ENCODE results near the gene XRCC4.

The XRCC4 gene

GRCh38 chr5:83392766-83393503 lies 315.6 kb downstream of the XRCC4 start:
- no peaks in the 10 kb centered on the region for H3K4me1 Mint-ChIP-seq (ENCODE audit: low read depth)
- H3K27me3 Mint-ChIP-seq = no peaks in the 10 kb centered on the region
- H3K9me3 Mint-ChIP-seq = no peaks in the 10 kb centered on the region
- no peak overlapping the region for H3K4me3 Mint-ChIP-seq
- no peak overlapping the region for H3K27ac Mint-ChIP-seq
- H3K36me3 Mint-ChIP-seq (ENCODE audit: low read depth) = no peaks in the 10 kb centered on the region

GRCh38 chr5:83393504-83393866 lies 316.1 kb downstream of the XRCC4 start:
- Mint-ChIP-seq H3K36me3 (ENCODE audit: low read depth) (no peaks in the 10 kb centered on the region), H3K27me3 (no peaks in the 10 kb centered on the region), H3K27ac (no peak overlapping the region), H3K9me3 (no peaks in the 10 kb centered on the region), H3K4me3 (no peak overlapping the region), H3K4me1 (ENCODE audit: low read depth) (no peaks in the 10 kb centered on the region)

DNA sequence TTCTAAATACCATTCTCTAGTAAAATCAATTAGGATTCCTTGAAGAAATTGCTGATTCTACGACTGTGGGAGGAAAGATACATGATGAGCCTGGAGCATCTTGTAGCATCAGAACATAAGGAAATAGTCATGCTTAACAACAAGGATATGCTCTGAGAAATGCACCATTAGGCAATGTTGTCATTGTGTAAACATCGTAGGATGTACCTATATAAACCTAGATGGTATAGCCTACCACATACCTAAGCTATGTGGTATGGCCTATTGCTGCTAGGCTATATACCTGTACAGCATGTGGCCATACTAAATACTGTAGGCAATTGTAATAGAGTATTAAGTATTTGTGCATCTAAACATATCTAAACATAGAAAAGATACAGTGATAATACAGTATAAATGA lies 316.8 kb downstream of the XRCC4 start:
- H3K9me3 Mint-ChIP-seq = no peaks in the 10 kb centered on the region
- no peaks in the 10 kb centered on the region for H3K4me1 Mint-ChIP-seq (ENCODE audit: low read depth)
- H3K27ac Mint-ChIP-seq = no peak overlapping the region
- no peaks in the 10 kb centered on the region for H3K27me3 Mint-ChIP-seq
- H3K4me3 Mint-ChIP-seq = no peak overlapping the region
- no peaks in the 10 kb centered on the region for H3K36me3 Mint-ChIP-seq (ENCODE audit: low read depth)

DNA sequence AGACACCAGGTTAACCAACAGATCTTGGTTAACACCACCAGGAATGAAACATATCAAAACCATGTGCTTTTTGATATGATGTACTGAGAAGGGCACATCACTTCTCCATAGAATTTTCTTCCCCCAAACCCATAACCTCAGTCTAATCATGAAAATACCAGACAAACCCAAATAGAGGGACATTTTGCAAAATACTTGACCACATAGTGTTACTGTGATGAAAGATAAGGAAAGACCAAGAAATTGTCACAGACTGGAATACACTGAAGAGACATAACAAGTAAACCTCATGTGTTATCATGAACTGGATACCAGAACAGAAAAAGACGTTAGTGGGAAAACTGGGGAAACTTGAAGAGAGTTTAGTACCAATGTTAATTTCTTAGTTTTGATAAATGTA lies 319.3 kb downstream of the XRCC4 start:
- Mint-ChIP-seq H3K27me3 (no peaks in the 10 kb centered on the region), H3K27ac (no peak overlapping the region), H3K9me3 (no peaks in the 10 kb centered on the region), H3K4me3 (no peak overlapping the region), H3K4me1 (ENCODE audit: low read depth) (no peaks in the 10 kb centered on the region), H3K36me3 (ENCODE audit: low read depth) (no peaks in the 10 kb centered on the region)

DNA sequence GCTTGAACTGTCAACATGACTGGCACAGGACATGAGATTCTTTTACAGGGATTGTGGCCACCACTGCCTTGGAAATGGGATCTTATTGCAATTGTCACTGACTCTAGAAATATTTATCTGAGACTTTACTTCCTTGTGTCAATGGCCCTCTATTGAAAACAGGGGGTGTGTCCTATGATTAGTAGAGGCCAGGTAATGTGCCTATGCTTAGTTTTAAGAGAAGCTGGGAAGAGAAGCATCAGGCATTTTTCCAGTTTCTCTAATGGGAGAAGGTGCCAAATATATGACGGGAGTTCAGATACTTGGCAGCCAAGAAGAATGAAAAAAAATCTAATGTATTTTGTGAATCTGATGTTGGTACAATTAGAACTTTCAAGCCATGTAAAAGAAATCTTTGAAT lies 320.3 kb downstream of the XRCC4 start:
- H3K36me3 Mint-ChIP-seq (ENCODE audit: low read depth) = no peaks in the 10 kb centered on the region
- H3K27ac Mint-ChIP-seq = no peak overlapping the region
- no peaks in the 10 kb centered on the region for H3K9me3 Mint-ChIP-seq
- no peak overlapping the region for H3K4me3 Mint-ChIP-seq
- no peaks in the 10 kb centered on the region for H3K27me3 Mint-ChIP-seq
- no peaks in the 10 kb centered on the region for H3K4me1 Mint-ChIP-seq (ENCODE audit: low read depth)

DNA sequence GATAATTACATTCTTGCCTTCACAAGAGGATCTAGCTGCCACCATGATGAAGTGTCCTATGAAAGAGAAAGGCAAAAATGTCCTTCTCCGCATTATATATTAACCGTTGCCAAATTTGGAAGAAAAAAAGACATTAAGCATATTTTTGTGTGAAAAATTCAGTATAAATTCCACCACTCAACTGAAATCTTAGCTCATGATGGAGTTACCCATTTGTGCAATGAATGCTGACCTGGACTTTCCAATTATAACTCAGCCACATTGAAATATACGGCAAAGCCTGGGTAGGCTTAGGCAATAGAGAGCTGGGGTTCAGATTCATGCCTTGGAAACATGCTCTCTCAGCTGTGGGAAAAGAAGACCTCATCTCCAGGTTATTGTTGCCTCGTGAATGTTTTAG lies 322.9 kb downstream of the XRCC4 start:
- H3K9me3 Mint-ChIP-seq = no peaks in the 10 kb centered on the region
- no peaks in the 10 kb centered on the region for H3K27me3 Mint-ChIP-seq
- no peak overlapping the region for H3K27ac Mint-ChIP-seq
- no peak overlapping the region for H3K4me3 Mint-ChIP-seq
- H3K4me1 Mint-ChIP-seq (ENCODE audit: low read depth) = no peaks in the 10 kb centered on the region
- H3K36me3 Mint-ChIP-seq (ENCODE audit: low read depth) = no peaks in the 10 kb centered on the region

DNA sequence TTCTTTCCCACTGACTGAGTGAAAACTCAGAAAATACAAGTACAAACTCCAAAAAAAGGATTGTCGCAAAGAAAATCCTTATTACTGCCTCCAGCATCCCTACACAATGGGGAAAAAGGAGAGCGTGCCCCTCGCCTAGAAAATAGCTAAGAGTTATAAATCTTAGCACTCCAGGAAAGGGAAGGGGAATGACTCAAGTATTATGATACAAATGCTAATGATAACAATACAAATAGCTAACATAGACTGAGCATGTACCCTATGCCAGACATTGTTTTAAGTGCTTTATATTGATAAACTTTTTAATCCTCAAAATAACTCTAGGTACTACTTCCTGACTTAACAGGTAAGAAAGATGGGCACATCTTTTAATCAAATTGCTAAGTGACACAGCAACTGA lies 323.4 kb downstream of the XRCC4 start:
- Mint-ChIP-seq H3K4me1 (ENCODE audit: low read depth) (no peaks in the 10 kb centered on the region), H3K4me3 (no peak overlapping the region), H3K27me3 (no peaks in the 10 kb centered on the region), H3K36me3 (ENCODE audit: low read depth) (no peaks in the 10 kb centered on the region), H3K27ac (no peak overlapping the region), H3K9me3 (no peaks in the 10 kb centered on the region)

- no peaks in the 10 kb centered on the region for H3K36me3 Mint-ChIP-seq (ENCODE audit: low read depth)
Observed at GRCh38 chr5:83401122-83401731, 323.9 kb downstream of the XRCC4 start.

GRCh38 chr5:83401775-83402174 lies 324.4 kb downstream of the XRCC4 start:
- Mint-ChIP-seq H3K4me1 (ENCODE audit: low read depth) (no peaks in the 10 kb centered on the region), H3K9me3 (no peaks in the 10 kb centered on the region), H3K36me3 (ENCODE audit: low read depth) (no peaks in the 10 kb centered on the region), H3K27me3 (no peaks in the 10 kb centered on the region), H3K27ac (no peak overlapping the region), H3K4me3 (no peak overlapping the region)

More at GRCh38 chr5:83401122-83401731, 323.9 kb downstream of the XRCC4 start:
- H3K4me3 Mint-ChIP-seq = no peak overlapping the region
- no peaks in the 10 kb centered on the region for H3K4me1 Mint-ChIP-seq (ENCODE audit: low read depth)
- no peaks in the 10 kb centered on the region for H3K27me3 Mint-ChIP-seq
- H3K27ac Mint-ChIP-seq = no peak overlapping the region
- no peaks in the 10 kb centered on the region for H3K9me3 Mint-ChIP-seq
